NCI-H2196 treated with DMSO at 0.1 percent for 48 hours (cell line): ENCODE data around the gene WDR88.
"Not testable (repeated sequence)": the region's sequence is repeated elsewhere in the genome, so short reads cannot be mapped to it uniquely, and the experiment has no call there.

Experiments
- DNase-seq: peaks from one replicate; lab custom pipeline; 2025; ENCODE audit not compliant: unreplicated experiment; lab: John Stamatoyannopoulos, UW

WDR88 gene

DNA sequence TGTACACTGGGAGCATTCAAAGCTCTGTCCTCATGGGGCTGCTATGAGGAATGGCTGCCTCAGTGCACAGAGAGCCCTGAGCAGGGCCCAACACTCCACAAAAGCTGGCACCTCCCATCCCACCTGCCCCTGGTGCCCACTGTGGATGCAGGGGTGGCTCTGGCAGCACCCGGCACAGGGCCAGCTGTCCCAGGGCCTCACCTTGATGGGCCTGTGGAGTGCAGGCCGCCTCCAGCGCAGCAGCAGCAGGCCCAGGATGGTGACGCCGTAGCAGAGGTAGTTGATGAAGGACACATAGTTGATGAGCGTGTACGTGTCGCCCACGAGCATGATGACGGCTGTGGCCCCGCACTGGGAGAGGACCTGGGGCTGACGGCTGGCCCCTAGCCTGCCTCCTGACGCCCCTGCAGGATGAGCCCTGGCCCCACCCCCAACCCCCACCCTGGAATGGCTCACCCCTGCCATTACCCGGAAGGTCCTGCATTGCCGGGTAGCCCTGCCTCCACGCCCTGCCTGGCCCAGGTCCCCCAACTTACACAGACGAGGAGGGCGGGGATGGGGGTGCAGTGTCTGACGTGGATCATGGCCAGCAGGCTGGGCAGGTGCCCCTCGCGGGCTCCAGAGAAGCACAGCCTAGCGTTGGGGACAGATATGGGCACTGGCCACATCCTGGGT is 78.5 kb downstream of the WDR88 start:
- DNase-seq, result no peak

GRCh38 chr19:33211794-33212435 is 80.0 kb downstream of the WDR88 start:
- no peak for DNase-seq

GRCh38 chr19:33212436-33213172 is 80.7 kb downstream of the WDR88 start:
- no peak for DNase-seq

DNA sequence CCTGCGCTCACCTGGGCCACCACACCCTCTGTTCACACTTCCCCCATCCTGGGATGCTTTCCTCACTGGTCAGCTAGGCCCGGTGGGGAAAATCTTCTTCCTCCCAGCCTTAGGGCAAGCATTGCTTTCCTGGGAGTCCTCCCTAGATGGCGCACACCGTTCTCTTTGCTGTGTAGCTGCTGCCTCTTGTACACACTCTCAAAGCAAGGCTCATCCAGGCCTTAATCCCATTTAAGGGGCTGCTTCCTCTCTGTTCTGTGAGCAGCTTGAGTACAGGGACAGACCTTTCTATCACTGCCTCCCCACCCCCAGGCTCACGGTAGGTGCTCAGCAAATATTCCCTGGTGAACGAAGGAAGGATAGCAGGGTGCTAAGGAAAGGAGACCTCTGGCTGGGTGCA is 82.7 kb downstream of the WDR88 start:
- no peak for DNase-seq

DNA sequence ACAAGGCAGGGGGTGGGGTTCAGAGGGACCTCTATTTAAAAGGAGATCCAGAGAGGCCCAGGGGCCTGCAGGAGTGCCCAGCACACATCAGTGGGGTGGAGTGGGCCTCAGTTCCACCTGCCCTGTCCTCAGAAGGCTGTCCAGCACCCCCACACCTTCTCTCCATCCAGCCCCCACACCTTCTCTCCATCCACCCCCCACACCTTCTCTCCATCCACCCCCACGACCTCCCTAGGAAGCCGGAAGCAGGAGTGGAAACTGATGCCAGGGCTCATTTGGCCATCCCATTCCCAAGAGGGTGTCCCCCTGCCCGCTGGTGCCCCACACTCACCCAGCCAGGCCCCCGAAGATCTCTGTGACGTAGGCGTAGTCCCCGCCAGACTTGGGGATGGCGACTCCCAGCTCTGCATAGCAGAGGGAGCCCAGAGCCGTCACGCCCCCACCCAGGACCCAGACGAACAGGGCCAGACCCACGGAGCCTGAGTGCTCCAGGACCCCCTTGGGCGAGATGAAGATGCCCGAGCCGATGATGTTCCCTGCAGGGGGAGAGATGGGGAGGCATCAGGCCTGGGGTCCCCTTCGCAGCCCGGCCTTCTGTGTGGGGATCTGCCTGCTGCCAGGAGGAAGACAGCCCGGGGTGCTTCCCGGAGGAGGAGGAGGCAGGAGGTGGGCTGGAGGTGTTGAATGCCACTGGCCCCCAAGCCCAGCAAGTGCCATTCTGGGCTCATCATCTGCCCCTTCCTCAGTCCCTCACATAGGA is 83.7 kb downstream of the WDR88 start:
- no peak for DNase-seq

GRCh38 chr19:33216198-33216830 is 84.4 kb downstream of the WDR88 start:
- DNase-seq, result no peak

GRCh38 chr19:33217881-33218280 is 86.0 kb downstream of the WDR88 start:
- no peak for DNase-seq

- DNase-seq, result no peak
These were observed 87.4 kb downstream of the WDR88 start for GRCh38 chr19:33219261-33219815.

DNA sequence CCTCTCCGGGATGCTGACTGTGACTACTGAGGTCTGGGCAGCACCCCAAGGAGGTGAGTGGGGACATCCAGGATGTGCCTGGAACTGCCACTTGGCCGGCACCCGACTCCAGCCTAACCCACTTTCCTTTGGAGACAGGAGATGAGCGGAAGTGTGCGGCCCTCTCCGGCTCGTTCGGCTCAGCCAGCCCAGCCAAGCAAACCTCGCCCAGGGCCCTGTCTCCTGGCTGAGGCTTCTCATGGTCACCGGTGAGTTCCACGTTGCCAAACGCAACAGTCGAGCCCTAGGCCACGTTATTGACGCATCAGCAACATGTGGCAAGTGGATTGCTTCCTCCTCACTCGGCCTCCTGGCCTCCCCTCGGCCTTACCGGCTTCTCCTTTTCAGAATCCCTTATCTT is 88.2 kb downstream of the WDR88 start:
- no peak for DNase-seq

DNA sequence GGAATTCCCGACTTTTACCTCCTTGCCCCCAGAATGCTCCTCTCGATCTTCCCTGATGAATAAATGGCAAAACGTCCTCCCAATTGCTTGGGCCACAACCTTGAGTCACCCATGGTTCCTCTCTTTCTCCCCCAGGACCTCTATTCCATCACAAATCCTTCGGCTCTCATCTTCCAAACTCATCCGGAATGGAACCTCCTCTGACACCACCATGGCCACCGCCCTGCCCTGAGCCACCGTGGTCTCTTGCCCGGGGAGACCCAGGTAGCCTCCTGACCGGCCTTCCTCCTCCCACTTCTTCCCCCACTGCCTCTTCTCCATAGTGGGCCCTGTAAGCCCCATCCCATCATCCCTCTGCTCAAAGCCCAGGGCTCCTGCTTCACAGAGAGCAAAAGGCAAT is 88.8 kb downstream of the WDR88 start:
- no peak for DNase-seq

DNA sequence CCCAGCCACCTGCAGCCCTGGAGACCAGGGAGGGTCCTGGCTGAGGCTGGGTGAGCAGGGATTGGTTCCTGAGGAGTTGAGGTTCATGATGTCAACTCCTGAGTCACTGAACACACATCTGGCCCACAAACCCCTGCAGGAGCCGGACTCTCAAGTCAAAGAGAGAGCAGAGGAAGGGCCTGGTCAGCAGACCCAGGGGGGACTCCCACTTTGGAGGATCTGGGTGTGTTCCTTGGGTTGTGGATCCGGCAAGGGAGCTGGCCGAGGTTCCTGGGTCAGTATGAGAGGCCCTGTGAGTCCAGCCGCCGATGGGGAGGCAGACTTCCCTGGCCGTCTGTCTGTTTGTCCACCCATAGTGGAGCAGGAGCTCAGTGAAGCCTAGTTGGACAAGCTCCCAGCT is 89.7 kb downstream of the WDR88 start:
- no peak for DNase-seq

GRCh38 chr19:33222255-33222654 is 90.3 kb downstream of the WDR88 start:
- DNase-seq, result not testable (repeated sequence)

GRCh38 chr19:33224694-33225457 is 93.0 kb downstream of the WDR88 start:
- DNase-seq, result no peak
